ENCODE data around the gene CDH22. TPM values are rescaled to one million over a fixed set of nuclear protein-coding genes. Genes with fewer than 3 reads are reported as not detected.

The CDH22 gene
- total RNA-seq = under 1 TPM in 1 of 2 donors, not detected in 1; 0.07 TPM

- H3K27ac Mint-ChIP-seq = no peak within 1 kb of the TSS
- no peaks in the 10 kb centered on the region for H3K9me3 Mint-ChIP-seq
- ATAC-seq = peak; percentile 36 to 71
- DNase-seq (ENCODE audit: low spot score in 2 of 2) = peak in 1 of 2 donors; percentile 35
- H3K36me3 Mint-ChIP-seq = peaks cover 0 to 4% of the 10 kb centered on the region in 2 donors
Observed at GRCh38 chr20:46308258-46309157, at the start of gene CDH22. CDH22 (minus strand) TSS chr20:46308498; CDS start chr20:46251294, 57,204 bp downstream.

DNA sequence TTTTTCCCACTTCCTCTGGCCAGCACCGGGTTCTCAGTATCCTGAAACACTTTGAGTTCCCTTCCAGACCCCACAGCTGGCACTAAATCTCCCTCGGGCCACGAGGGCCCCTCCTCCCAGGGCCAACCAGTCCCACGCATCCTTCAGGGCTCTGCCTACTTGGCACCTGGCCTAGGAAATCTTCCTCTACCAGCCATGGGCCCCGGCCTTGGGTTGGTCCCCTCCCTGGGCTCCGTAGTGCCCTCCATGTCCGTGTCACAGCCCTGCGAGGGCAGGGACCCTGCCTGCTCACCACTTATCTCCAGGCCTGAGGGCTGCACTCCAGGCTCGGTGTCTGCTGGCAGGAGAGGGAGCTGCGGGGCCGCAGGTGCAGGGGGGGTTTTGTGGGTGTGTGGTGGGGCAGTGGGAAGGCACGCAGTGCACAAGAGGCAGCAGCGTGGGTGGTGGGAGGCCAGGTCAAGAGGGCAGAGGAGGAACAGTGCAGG is 48.8 kb upstream of the CDH22 start:
- peak overlapping the region; percentile 81 to 85 for H3K27ac Mint-ChIP-seq
- H3K36me3 Mint-ChIP-seq = no peaks in the 10 kb centered on the region
- DNase-seq (ENCODE audit: low spot score in 2 of 2) (no peak), ATAC-seq (peak; percentile 6 to 12)
- H3K9me3 Mint-ChIP-seq = no peaks in the 10 kb centered on the region

DNA sequence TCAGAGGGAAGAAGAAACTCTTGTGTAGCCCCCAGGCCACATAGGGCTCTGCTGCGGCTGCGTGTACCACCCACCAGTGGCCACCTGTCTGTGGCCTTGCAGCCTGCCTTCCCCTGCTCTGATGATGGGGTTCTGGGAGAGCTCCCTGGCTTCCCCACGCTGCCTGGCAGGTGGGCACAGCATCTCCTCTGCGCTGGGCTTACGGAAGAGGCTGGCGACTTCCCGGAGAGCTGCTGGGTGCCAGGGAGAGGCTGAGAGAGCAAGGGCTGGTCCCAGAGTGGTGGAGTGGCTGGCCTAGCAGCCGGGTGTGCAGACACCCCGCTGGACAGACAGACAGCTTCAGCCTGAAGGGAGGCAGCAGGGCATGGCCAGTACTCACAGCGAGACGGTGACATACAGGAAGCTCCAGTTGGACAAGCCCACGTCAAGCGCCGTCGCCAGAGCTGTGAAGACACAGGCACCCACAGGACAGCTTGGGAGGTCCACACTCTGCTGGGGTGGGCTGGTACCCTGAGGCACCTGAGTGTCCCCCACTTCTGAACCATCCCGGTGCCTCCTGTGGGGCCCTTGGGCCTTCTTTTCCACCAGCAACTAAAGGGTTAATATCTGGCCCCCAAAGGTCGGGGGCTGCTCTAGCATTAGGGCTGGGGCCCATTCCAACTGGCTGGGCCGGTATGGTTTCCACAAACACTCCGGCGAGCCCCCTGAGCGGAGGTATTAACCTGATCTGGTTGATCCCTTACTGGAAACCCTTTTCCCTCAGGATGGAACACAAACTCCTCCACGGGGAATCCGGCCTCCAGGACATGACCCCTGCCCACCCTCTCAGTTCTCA is 48.1 kb upstream of the CDH22 start:
- DNase-seq (ENCODE audit: low spot score in 2 of 2) (no peak), ATAC-seq (no peak)
- peak overlapping the region; percentile 46 to 81 for H3K27ac Mint-ChIP-seq
- no peaks in the 10 kb centered on the region for H3K9me3 Mint-ChIP-seq
- no peaks in the 10 kb centered on the region for H3K36me3 Mint-ChIP-seq

GRCh38 chr20:46355778-46356177 is 47.5 kb upstream of the CDH22 start:
- peak overlapping the region; percentile 75 to 82 for H3K27ac Mint-ChIP-seq
- DNase-seq (ENCODE audit: low spot score in 2 of 2) (no peak), ATAC-seq (peak in 1 of 2 donors; percentile 38)
- H3K9me3 Mint-ChIP-seq = no peaks in the 10 kb centered on the region
- H3K36me3 Mint-ChIP-seq = peaks cover 0 to 4% of the 10 kb centered on the region in 2 donors

- no peaks in the 10 kb centered on the region for H3K9me3 Mint-ChIP-seq
- H3K27ac Mint-ChIP-seq = peak overlapping the region; percentile 75 to 88
- DNase-seq (ENCODE audit: low spot score in 2 of 2) = no peak
- ATAC-seq = no peak
- H3K36me3 Mint-ChIP-seq = peaks cover 0 to 4% of the 10 kb centered on the region in 2 donors
Observed at GRCh38 chr20:46354920-46355654, 46.8 kb upstream of the CDH22 start.

GRCh38 chr20:46354207-46354555 is 45.9 kb upstream of the CDH22 start:
- DNase-seq (ENCODE audit: low spot score in 2 of 2) (no peak), ATAC-seq (no peak)
- H3K36me3 Mint-ChIP-seq = peaks cover 0 to 4% of the 10 kb centered on the region in 2 donors
- peak overlapping the region; percentile 28 to 32 for H3K27ac Mint-ChIP-seq
- no peaks in the 10 kb centered on the region for H3K9me3 Mint-ChIP-seq

DNA sequence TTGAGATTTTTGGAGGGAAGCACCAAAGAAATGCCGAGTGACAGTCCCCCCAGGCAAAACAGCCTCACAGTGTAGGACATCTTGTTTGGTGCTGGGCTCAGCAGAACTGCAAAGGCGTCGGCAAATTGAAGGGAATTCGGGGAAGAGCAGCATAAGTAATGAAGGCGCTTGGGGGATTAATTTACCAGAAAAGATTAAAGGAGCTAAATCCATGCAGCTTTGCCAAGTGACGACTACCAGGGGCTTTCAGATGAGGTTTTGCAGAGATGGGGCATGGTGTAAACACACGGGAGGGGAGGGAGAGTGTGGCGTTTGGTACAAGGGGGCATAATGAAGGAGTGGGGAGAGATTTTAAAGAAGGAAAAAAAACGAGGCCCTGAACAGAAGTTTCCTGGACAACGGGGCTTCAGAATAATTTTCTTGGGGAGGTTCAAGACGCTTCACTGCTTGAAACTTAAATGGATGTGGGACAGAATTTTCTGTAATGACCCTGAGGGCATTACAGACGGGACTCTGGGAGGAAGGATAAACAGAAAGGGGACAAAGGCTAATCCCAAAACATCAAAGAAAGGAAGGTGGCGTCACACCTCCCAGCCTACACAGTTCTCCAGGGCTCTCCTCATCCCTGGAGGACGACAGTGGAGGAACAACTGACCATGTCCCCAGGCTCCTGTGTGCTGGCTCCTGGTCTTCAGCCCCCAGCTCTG is 45.4 kb upstream of the CDH22 start:
- H3K36me3 Mint-ChIP-seq = peaks cover 0 to 4% of the 10 kb centered on the region in 2 donors
- peak overlapping the region in 1 of 2 donors; percentile 25 for H3K27ac Mint-ChIP-seq
- no peaks in the 10 kb centered on the region for H3K9me3 Mint-ChIP-seq
- ATAC-seq (no peak), DNase-seq (ENCODE audit: low spot score in 2 of 2) (no peak)

DNA sequence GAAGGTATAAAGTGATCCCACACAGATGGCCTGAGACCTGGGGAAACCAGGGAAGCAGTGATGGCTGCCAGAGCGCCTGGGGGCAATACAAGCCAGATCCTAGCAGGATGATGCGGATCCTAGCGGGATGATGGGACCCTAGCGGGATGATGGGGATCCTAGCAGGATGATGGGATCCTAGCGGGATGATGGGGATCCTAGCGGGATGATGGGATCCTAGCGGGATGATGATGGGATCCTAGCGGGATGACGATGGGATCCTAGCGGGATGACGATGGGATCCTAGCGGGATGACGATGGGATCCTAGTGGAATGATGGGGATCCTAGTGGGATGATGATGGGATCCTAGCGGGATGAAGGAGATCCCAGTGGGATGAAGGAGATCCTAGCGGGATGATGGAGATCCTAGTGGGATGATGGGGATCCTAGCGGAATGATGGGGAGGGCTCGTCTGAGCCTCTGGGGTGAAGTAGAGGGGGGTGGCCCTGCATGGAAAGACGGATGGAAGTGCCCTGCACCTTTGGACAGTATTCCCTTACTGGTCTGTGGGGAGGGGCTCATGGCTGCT is 44.2 kb upstream of the CDH22 start:
- no peaks in the 10 kb centered on the region for H3K9me3 Mint-ChIP-seq
- no peak for ATAC-seq
- peaks cover 0 to 4% of the 10 kb centered on the region in 2 donors for H3K36me3 Mint-ChIP-seq
- H3K27ac Mint-ChIP-seq = peak overlapping the region in 1 of 2 donors; percentile 14
- DNase-seq (ENCODE audit: low spot score in 2 of 2) = no peak

- no peaks in the 10 kb centered on the region for H3K9me3 Mint-ChIP-seq
- ATAC-seq = no peak
- no peak for DNase-seq (ENCODE audit: low spot score in 2 of 2)
- peak overlapping the region; percentile 91 to 95 for H3K27ac Mint-ChIP-seq
- H3K36me3 Mint-ChIP-seq = peaks cover 0 to 4% of the 10 kb centered on the region in 2 donors
Observed at GRCh38 chr20:46351357-46352058, 43.2 kb upstream of the CDH22 start.

DNA sequence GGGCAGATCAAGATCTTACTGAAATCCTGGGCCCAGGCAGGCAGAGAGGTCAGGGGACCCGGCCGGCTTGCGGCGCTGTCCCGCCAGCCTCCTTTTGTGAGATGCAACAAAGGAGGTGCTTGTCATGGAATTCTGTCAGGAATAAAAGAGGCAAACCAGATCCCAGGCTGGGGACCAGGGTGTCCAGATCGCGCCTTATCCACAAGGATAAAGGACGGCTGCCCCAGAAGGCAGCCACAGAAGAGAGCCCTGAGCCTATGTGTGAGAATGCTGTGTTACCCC is 42.6 kb upstream of the CDH22 start:
- H3K27ac Mint-ChIP-seq = peak overlapping the region; percentile 91 to 95
- peaks cover 0 to 4% of the 10 kb centered on the region in 2 donors for H3K36me3 Mint-ChIP-seq
- no peak for ATAC-seq
- H3K9me3 Mint-ChIP-seq = no peaks in the 10 kb centered on the region
- DNase-seq (ENCODE audit: low spot score in 2 of 2) = no peak

GRCh38 chr20:46350201-46350985 is 42.1 kb upstream of the CDH22 start:
- H3K36me3 Mint-ChIP-seq = peaks cover 0 to 4% of the 10 kb centered on the region in 2 donors

GRCh38 chr20:46349742-46350056 is 41.4 kb upstream of the CDH22 start:
- H3K27ac Mint-ChIP-seq = no peak overlapping the region
- peaks cover 0 to 4% of the 10 kb centered on the region in 2 donors for H3K36me3 Mint-ChIP-seq
- H3K9me3 Mint-ChIP-seq = no peaks in the 10 kb centered on the region
- DNase-seq (ENCODE audit: low spot score in 2 of 2) (no peak), ATAC-seq (no peak)

More at GRCh38 chr20:46350201-46350985, 42.1 kb upstream of the CDH22 start:
- peak; percentile 62 to 64 for ATAC-seq
- Mint-ChIP-seq H3K9me3 (no peaks in the 10 kb centered on the region), H3K27ac (peak overlapping the region; percentile 91 to 95)
- DNase-seq (ENCODE audit: low spot score in 2 of 2) = no peak

DNA sequence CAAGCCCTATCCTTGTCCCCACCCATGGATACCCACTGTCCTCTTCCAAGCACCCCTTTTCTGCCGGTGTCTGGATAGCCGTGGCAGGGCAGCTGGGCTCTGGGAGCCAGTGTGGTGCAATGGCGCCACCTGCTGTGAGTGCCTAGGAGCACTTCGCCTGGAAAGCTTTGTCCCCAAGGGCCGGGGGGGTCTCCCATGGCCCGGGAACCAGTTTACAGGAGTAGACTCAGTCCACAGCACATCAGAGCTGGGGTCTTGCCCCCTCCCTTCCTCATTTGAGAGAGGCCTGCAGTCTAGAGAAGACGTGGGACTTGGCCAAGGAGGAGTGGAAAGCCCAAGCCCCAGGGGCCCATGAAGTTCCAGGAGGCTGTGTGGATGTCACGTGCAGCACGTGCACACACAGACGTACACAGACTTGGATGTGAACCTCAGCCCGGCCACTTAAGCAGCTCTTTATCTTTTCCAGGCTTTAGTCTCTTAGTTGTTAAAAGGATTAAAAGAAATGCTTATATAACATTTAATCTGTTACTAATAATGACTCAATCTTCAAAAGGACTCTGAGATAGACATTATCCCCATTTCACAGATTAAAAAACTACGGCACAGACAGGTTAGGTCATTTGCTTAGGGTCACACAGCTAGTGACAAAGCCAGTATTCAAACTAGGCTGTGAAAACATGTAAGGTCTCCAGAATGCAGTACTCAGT is 40.9 kb upstream of the CDH22 start:
- ATAC-seq (peak; percentile 57 to 70), DNase-seq (ENCODE audit: low spot score in 2 of 2) (peak in 1 of 2 donors; percentile 70)
- H3K9me3 Mint-ChIP-seq = no peaks in the 10 kb centered on the region
- H3K36me3 Mint-ChIP-seq = peaks cover 0 to 4% of the 10 kb centered on the region in 2 donors
- H3K27ac Mint-ChIP-seq = peak overlapping the region in 1 of 2 donors; percentile 54

All from activated naive CD4-positive, alpha-beta T cell treated with anti-CD3 and anti-CD28 coated beads, Interleukin-2, amount 50 U/mL, for 72 hours (primary cell).